Right ventricle myocardium superior (tissue), 1 donor: ENCODE results near the gene GCNA. TPM values are rescaled to one million over a fixed set of nuclear protein-coding genes. Genes with fewer than 3 reads are reported as not detected.

Experiments
- ATAC-seq: fragments of 200-7000 bp; cut with Tn5 transposase; one replicate; pipeline ENCODE4 v1.9.1; 2020; ENCODE audit warnings: mild to moderate bottlenecking; ENCODE audit not compliant: poor library complexity
- DNase-seq: peaks from one replicate; pipeline ENCODE4 v3.0.0-alpha.2; 2020
- intact Hi-C: fragments of 100-400 bp; cut with DNase I; formaldehyde crosslinking; loops from one replicate; pipeline ENCODE4 v1.11.2; 2022
- long read RNA-seq: library from polyadenylated mRNA; unstranded; transcript quantifications from one replicate; pipeline ENCODE4 v2.0.0, GENCODE V29; 2021
- total RNA-seq: library from RNA; stranded (reverse); fragmentation: NEBNext Ultra II Directional; extraction: Animal tissue kit (Norgen Biotek cat#: 25700); gene quantifications from one replicate; pipeline ENCODE4 v1.2.1, GENCODE V29; 2021
- donor health status: DM: no; HTN: yes; CAD: no; lungs with severe emphysema.

The GCNA gene, protein sequence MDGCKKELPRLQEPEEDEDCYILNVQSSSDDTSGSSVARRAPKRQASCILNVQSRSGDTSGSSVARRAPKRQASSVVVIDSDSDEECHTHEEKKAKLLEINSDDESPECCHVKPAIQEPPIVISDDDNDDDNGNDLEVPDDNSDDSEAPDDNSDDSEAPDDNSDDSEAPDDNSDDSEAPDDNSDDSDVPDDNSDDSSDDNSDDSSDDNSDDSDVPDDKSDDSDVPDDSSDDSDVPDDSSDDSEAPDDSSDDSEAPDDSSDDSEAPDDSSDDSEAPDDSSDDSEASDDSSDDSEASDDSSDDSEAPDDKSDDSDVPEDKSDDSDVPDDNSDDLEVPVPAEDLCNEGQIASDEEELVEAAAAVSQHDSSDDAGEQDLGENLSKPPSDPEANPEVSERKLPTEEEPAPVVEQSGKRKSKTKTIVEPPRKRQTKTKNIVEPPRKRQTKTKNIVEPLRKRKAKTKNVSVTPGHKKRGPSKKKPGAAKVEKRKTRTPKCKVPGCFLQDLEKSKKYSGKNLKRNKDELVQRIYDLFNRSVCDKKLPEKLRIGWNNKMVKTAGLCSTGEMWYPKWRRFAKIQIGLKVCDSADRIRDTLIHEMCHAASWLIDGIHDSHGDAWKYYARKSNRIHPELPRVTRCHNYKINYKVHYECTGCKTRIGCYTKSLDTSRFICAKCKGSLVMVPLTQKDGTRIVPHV
- total RNA-seq, result 2.2 TPM
- long read RNA-seq, partial matches to known transcripts, result 0 of 3 reads
- long read RNA-seq, other reads (novel, unspliced or antisense), result 0 of 3 reads

DNA sequence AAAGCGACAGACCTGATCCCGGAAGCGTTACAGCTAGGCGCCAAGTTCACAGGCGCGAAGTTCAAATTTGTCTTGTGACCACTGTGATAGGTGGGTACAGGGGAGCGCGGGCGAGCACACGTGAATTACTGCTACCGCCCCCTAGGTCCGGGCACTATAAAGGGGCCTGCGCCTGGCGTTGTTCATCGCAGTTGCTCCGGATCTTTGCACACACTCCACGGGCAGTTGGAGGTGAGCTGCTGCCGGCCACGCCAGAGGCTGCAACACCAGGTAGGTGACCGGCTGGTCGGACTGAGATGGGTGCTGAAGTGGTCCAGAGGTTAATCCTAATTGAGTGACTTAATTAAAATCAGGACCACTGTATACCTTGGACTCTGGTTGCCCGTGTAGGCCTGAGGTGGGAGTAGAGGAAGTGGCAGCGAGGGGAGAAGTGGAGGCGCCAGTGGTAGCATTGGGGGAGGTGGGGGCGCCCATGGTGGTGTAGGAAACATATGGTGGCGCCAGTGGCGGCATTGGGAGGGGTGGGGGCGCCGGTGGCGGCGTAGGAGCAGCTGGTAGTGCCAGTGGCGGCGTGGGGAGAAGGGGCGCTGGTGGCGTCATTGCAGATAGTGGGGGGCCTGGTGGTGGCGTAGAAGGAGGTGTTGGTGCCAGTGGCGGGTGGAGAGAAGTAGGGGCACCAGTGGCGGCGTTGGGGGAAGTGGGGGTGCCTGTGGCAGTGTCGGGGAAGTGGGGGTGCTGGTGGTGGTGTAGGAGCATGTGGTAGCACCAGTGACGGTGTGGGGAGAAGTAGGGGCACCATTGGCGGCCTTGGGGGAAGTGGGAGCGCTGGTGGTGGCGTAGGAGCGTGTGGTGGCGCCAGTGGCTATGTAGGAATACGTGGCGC, at the start of gene GCNA:
GCNA (plus strand) TSS at position 185 of the 883 bp plus-strand sequence. CDS start 2,385 bp downstream, outside the sequence.
- DNase-seq (no peak), ATAC-seq (no peak)
- intact Hi-C loops, result no loop called here

DNA sequence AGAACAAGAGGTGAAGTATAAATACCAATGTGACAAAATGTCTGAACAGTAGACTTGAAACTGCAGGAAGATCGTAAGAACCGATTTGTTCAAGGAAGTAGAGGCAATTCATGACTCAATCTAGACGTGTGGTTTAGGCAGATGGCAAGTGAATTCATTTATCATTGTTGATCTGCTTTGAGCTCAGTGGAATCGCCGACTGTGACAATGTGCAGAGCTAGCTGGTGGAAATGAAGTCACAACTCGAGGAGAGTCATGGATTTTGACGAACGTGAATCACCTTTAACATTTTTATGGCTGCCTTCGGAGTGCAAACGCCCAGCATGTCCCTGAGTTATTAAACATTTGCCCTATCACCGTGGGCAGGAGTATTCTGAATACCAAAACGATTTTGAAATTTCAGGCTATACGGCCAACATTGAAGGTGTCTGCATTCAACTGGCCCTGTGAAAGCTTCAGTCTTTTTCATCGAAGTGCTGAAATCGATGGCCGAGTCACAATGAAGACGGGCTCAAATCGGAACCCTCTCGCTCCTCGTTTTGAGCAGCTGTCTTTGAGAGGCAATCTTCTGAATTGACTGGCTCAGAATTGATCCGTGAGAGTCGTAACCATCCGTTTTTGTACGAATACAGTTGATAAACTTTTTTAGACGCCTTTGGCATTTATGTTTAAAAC, 46.0 kb upstream of the GCNA start:
- intact Hi-C loops, result no loop called here
- no peak for DNase-seq
- no peak for ATAC-seq

DNA sequence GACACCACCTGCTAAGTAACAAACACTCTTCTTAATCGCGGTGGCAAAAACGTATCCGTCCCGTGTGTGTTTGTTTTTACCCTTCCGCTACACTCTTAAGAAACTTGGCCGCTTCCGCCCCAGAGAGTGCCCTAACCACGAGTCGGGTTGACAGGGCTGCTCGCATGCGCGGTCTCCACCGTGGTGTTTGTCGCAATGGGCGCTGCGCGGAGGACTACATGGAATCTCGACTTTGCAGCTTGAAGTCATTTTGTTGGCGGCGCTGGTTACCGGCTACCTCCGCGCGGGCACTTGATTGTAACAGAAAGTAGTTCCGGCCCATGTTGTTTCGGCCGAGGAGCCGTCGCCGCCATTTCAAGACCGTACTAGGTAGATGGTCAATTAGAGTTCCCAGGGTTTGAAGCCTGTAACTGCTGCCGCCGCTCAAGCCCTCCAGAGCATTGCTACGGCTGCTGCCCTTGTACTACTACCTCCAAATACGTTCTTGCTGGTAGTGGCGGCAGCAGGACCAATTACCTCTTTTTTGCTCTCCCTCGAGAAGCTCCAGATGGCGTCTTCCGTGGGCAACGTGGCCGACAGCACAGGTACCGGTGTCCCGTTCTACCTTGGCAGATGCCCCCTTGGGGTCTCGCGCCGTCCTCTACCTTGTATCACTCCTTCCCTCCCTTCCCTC, 45.3 kb upstream of the GCNA start, which contains the start of gene OGT:
OGT (plus strand) TSS at position 352 of the 673 bp plus-strand sequence; CDS start at position 548, 196 bp downstream.
- peak; percentile 97 for ATAC-seq
- DNase-seq, result peak; percentile 97
- intact Hi-C loops, result no loop called here

DNA sequence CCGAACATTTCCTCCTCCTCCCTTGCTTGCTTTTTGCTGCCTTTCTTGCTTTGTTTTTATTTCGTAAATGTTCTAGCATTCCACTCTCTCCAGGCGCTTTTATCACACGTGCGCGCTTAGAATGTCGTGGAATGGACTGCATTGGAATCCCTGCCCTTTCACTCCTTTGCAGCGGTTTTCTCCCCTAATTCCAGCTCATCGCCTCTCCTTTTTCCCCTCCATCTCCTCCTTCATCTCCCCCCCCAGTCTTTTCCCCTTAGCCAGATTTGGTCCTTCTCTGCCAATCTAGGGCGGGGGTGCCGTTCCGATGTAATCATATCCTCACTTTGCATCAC, 44.8 kb upstream of the GCNA start:
- DNase-seq (no peak), ATAC-seq (no peak)
- intact Hi-C loops, result no loop called here

DNA sequence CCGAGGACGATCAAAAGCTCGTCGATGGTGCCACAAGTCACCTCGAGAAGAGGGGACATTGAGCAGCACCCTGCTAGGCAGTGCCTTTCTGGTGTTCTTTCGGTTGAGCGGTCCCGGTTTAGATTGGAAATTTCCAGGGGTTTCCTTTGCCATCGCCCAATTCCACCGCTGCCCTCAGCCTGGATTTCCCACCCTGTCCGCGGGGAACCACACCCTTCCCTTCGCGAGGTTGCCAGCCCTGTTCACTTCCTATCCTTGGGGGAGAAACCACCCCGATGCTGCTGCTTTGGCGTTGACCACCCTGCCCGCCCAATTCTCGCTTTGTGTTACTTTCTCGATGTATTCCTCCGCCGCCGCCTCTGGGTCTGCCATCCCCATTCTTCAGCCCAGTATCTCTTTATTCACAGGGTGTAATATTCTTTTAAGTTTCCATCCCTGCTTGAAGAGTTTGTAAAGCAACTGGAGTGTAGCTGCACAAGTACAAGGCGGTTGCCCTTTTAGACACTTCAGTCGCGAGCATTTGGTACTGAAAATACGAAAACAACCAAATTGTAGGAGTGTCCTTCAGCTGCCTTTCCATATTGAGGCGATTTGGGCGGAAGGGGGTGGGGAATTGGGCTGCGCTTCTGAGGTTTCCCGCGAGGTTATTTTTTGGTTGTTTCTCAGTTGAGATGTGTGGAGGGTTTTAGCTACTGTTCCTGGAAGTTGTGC, 44.2 kb upstream of the GCNA start:
- intact Hi-C loops, result no loop called here
- DNase-seq, result peak; percentile 59
- peak; percentile 43 for ATAC-seq

DNA sequence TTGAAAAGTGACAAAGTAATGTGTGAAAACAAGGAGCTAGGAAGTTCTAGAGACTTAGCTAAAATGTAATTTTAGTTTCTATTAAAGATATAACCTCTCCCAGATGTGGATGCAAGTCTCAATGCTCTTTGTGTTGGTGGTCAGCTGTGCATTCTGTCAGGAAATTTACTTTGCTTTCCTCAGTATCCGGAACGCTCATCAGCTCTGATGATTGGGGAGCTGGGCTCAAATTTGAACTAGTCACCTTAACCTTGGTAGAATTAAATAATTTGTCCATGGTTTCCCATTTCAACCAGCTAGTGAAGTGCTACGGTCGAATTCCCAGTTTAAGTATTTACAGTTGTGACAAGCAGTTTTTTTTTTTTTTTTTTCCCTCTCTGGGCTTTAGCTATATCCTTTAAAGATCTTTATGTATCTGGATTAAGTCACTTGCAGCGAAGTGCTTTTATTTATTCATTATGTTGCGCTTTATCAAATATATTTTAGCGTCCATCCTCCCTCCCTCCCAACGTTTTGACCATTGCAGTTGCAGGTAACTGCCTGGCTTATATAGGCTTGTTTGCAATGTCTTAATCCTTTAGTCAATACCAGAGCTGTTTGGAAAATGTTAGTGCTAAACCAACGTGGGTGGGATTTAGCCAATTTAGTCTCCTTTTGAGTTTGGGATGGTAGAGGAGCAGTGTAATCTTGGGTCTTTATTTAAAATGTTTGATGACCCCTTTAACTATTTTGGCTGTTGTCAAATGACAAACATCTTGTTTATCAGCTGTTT, 43.3 kb upstream of the GCNA start:
- no peak for ATAC-seq
- intact Hi-C loops, result no loop called here
- no peak for DNase-seq

DNA sequence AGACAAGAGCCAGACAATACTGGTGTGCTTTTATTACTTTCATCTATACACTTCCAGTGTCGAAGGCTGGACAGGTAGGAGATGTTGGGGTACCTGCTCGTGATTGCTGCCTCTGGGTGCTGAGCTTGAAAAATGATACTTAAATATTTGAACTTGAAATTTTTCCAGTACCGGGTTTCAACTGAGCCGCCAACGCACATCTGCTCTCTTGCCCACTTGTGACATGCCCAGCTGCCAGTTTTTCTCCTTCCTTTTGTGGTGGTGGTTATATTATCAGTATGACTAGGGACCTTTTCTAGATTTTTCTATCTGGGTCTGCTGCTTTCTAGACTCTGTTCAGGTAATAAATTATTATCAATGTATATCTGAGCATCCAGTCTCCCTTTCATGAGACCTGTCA, 42.0 kb upstream of the GCNA start:
- intact Hi-C loops, result no loop called here
- no peak for DNase-seq
- no peak for ATAC-seq

DNA sequence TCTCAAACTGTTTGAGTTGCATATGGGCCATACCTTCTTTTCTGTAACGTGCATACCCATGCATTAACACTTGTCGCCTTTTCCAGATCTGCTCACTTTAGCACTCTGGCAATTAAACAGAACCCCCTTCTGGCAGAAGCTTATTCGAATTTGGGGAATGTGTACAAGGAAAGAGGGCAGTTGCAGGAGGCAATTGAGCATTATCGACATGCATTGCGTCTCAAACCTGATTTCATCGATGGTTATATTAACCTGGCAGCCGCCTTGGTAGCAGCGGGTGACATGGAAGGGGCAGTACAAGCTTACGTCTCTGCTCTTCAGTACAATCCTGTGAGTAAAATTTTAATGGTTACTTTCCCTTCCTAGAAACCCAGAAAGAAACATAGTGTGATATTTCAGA, 40.5 kb upstream of the GCNA start:
- intact Hi-C loops, result no loop called here
- no peak for ATAC-seq
- no peak for DNase-seq

DNA sequence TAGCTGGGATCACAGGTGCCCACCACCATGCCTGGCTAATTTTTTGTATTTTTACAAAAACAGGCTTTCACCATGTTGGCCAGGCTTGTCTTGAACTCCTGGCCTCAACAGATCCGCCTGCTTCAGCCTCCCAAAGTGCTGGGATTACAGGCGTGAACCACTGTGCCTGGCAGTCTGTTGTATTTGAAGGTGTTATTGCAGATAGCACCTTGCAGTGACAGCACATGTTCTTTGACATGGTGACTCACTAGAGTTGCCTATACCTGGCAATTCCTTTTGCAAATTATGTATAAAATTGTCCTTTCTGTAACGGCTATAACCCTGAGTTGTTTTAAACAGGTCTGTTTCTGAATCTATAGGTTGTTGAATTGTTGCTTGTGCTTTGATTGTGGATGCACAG, 37.4 kb upstream of the GCNA start:
- intact Hi-C loops, result no loop called here
- DNase-seq (no peak), ATAC-seq (no peak)

DNA sequence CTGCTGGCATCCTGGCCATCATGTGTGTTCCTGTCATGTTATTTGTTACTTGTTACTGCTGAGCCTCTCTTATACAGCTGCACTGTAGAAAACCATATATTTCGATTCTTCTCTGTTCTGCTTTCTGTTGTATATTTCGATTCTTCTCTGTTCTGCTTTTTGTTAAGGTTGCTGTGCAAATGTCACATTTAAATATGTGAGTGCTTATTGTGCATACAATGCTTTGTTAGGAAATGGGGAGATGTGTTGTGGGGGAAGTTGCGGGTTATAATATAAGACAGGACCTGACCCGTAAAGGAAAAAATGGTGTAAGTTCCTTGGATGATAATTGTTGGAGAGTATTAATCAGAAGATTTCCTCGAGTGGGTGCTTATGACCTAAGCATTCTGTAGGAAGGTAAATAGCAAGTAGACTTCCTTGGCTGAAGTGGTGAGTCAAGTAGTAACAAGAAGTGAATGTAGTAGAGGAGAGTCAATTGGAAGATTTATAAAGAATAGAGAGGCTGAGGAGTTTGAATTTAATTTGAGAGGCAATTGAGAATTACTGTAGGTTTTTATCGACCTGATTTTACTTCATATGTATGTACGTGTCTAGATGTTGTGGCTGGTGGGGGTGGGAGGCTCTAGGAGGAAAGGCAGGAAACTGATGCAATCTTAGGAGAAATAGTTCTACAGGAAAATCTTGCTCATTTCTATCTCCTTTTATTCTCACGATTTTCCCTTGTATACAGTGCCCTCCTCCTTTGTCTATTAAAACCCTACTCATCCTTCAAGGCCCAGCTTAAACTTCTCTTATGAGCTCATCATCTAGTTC, 36.8 kb upstream of the GCNA start:
- intact Hi-C loops, result no loop called here
- ATAC-seq, result no peak
- no peak for DNase-seq

DNA sequence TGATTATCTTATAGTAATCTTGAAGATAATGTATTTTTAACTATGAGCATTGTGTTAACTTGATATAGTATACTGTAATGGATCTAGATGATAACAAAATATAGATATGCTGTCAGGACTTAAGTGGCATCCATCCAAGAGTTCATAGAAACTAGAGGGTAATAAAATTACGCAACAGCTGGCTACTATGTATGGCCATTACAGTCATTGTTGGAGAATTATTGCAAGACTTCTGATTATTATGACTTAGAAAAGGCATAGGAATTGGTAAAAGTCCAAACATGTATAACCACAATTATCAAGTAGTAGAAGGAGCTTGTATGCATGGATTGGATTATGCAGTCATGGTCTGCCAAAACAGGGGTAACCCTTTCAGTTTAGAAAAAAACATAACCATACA, 35.8 kb upstream of the GCNA start:
- DNase-seq (no peak), ATAC-seq (no peak)
- intact Hi-C loops, result no loop called here

DNA sequence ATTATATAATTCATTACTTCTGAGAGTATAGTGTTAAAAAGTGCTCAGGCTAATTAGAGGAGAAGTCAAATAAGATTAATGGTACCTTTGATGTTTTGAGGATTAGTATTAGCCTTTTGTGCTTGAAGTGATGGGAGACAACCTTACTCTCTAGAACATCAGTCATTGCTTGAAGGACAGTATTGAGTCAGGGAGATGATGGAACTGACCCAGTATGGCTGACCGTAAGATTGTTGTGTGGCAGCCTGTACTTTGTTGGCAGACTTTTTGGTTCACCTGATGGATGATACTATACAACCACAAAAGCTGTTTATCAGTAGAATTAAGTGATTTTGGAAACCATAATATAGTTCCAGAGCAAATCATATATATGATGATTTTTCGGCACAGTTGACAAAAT, 35.4 kb upstream of the GCNA start:
- intact Hi-C loops, result no loop called here
- DNase-seq (no peak), ATAC-seq (no peak)

DNA sequence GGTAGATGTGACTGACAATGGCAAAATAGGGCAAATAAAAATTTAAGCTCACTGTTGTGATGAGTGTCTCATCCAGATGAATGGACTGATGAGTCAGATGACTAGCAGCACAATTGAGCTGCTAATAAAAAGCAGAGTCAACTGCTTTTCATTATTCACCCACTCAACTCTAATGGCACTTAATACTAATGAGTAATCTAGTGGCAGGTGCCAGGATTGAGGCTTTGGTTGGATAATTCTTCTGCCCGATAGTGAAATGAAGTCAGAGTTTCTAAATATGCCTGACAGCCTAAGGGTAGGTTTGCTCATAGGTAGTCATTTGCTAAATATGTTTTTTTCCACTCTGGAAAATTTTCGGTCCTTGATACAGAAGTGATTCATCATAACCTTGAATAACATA, 34.9 kb upstream of the GCNA start:
- ATAC-seq, result peak; percentile 77
- DNase-seq, result no peak
- intact Hi-C loops, result no loop called here

DNA sequence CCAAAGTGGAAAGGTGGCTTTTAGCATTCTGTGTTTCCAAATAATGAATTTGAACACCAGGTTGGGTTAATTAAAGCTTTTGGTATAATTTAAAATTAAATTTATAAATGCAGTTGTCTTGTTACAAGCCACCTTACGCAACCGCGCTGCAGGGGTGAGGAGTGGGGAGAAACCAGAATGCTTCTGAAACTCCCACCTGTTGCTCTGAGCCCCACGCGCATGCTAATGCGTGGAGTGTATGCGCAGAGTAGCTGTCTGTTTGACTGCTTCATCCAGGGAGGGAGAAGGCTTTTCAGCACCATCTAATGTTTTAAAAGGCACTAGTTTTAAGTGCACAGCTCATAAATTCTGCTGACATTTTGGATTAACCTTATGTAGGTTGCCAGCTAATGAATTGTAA, 32.9 kb upstream of the GCNA start:
- no peak for ATAC-seq
- DNase-seq, result no peak
- intact Hi-C loops, result no loop called here

DNA sequence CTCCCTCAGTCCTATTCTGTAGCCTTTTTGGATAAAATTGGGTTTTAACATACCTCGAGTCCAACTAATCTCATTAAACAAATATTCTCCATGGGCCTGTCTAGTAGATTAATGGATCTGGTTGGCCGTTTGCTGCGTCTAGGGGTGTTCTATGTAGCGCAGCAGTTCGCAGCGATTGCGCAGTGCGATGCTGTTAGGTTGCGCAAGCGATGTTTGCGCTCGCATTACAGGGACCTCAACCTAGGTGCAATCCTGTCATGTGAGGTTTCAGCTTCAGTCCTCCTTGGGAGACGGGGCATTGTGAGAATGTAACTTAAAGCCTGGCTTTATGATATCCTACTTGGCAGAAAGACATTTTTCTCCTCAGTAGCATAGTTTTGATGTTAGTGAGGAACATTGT, 31.4 kb upstream of the GCNA start:
- no peak for DNase-seq
- intact Hi-C loops, result no loop called here
- no peak for ATAC-seq

DNA sequence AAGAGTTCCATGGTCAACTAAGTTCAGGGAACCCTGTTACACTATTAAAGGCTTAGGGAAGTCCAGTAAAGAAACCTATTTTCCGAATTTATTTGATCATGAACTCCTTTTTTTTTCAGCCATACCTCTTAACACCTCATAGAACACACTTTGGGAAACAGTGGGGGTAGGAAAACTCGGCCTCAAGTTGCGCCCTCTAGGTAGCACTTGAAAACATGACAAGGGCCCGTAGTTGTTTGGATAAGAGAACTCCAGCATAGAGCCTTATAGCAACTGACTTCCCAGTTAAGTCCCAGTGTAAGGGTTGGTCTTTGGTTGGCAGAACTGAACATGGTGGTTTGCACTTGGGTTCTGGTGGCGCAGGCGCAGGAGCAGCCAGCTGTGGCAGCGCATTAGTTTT, 30.9 kb upstream of the GCNA start:
- ATAC-seq, result no peak
- intact Hi-C loops, result no loop called here
- no peak for DNase-seq
